IPS-18a (cell line): ENCODE measurements around the gene ZNF277.
"Not testable (repeated sequence)": the region's sequence is repeated elsewhere in the genome, so short reads cannot be mapped to it uniquely, and the experiment has no call there.

Source experiments
- H3K27ac ChIP-seq: one replicate; pipeline ENCODE4 v1.5.1; 2013; ENCODE audit warnings: low read length
- H3K27me3 ChIP-seq: one replicate; pipeline ENCODE4 v1.6.1; 2013; ENCODE audit warnings: mild to moderate bottlenecking, low read length; ENCODE audit not compliant: control insufficient read depth, insufficient read depth
- H3K36me3 ChIP-seq: one replicate; pipeline ENCODE4 v1.6.1; 2013; ENCODE audit warnings: low read depth, low read length; ENCODE audit not compliant: control insufficient read depth
- H3K4me1 ChIP-seq: one replicate; pipeline ENCODE4 v1.6.1; 2013; ENCODE audit warnings: low read depth, low read length; ENCODE audit not compliant: control insufficient read depth
- H3K4me3 ChIP-seq: one replicate; pipeline ENCODE4 v1.5.1; 2013; ENCODE audit warnings: low read length
- H3K9ac ChIP-seq: one replicate; pipeline ENCODE4 v1.6.1; 2013; ENCODE audit warnings: mild to moderate bottlenecking, low read length, moderate library complexity
- H3K9me3 ChIP-seq: one replicate; pipeline ENCODE4 v1.6.1; 2013; ENCODE audit warnings: low read depth, low read length; ENCODE audit not compliant: control insufficient read depth

Gene ZNF277

GRCh38 chr7:112390167-112390566, 183.7 kb downstream of the ZNF277 start:
- H3K4me3 ChIP-seq: no peak overlapping the region
- no peaks in the 10 kb centered on the region for H3K4me1 ChIP-seq
- no peak overlapping the region for H3K27ac ChIP-seq
- no peaks in the 10 kb centered on the region for H3K9me3 ChIP-seq
- no peaks in the 10 kb centered on the region for H3K27me3 ChIP-seq
- H3K9ac ChIP-seq: no peak overlapping the region
- H3K36me3 ChIP-seq: no peaks in the 10 kb centered on the region

GRCh38 chr7:112391079-112391821, 184.8 kb downstream of the ZNF277 start:
- H3K27me3 ChIP-seq, H3K36me3 ChIP-seq, H3K27ac ChIP-seq, H3K9ac ChIP-seq, H3K9me3 ChIP-seq, H3K4me1 ChIP-seq: not testable (repeated sequence)
- H3K4me3 ChIP-seq: peak overlapping the region; percentile 65

- peak overlapping the region; percentile 59 for H3K27ac ChIP-seq
- H3K27me3 ChIP-seq, H3K4me1 ChIP-seq, H3K36me3 ChIP-seq, H3K9me3 ChIP-seq: not testable (repeated sequence)
- H3K4me3 ChIP-seq: peak overlapping the region; percentile 65
- H3K9ac ChIP-seq: peak overlapping the region; percentile 76
These were observed 185.4 kb downstream of the ZNF277 start for GRCh38 chr7:112391841-112392286.
